ENCODE data around the gene MYLK3.
"Not testable (repeated sequence)": the region's sequence is repeated elsewhere in the genome, so short reads cannot be mapped to it uniquely, and the experiment has no call there.

The MYLK3 gene

GRCh38 chr16:46747777-46748651 is at the start of gene MYLK3:
Gene MYLK3 (minus strand): TSS chr16:46748344. CDS start chr16:46748193, 151 bp downstream.
- no peak for DNase-seq

GRCh38 chr16:46797501-46797900 is 49.4 kb upstream of the MYLK3 start:
- DNase-seq = no peak

- no peak for DNase-seq
Observed at GRCh38 chr16:46796764-46797269, 48.7 kb upstream of the MYLK3 start.

GRCh38 chr16:46793841-46794240 is 45.7 kb upstream of the MYLK3 start:
- no peak for DNase-seq

GRCh38 chr16:46790599-46791270 is 42.6 kb upstream of the MYLK3 start:
- no peak for DNase-seq

- DNase-seq = no peak
Observed at GRCh38 chr16:46789499-46790414, 41.6 kb upstream of the MYLK3 start.

GRCh38 chr16:46788891-46789474 is 40.8 kb upstream of the MYLK3 start:
- no peak for DNase-seq

- DNase-seq = no peak
Observed at GRCh38 chr16:46787909-46788308, 39.8 kb upstream of the MYLK3 start.

GRCh38 chr16:46785076-46785845 is 37.1 kb upstream of the MYLK3 start:
- DNase-seq = no peak

GRCh38 chr16:46784569-46784968 is 36.4 kb upstream of the MYLK3 start:
- not testable (repeated sequence) for DNase-seq

- no peak for DNase-seq
Observed at GRCh38 chr16:46783800-46784199, 35.7 kb upstream of the MYLK3 start.

- DNase-seq = no peak
Observed at GRCh38 chr16:46782320-46782719, 34.2 kb upstream of the MYLK3 start.

GRCh38 chr16:46777804-46778203 is 29.7 kb upstream of the MYLK3 start:
- no peak for DNase-seq

GRCh38 chr16:46775214-46775613 is 27.1 kb upstream of the MYLK3 start:
- DNase-seq = no peak

- no peak for DNase-seq
Observed at GRCh38 chr16:46774743-46775177, 26.6 kb upstream of the MYLK3 start.

- no peak for DNase-seq
Observed at GRCh38 chr16:46772463-46772862, 24.3 kb upstream of the MYLK3 start.

- no peak for DNase-seq
Observed at GRCh38 chr16:46768809-46769208, 20.7 kb upstream of the MYLK3 start.

- no peak for DNase-seq
Observed at GRCh38 chr16:46765050-46765449, 16.9 kb upstream of the MYLK3 start.

- DNase-seq = no peak
Observed at GRCh38 chr16:46763147-46763546, 15.0 kb upstream of the MYLK3 start.

GRCh38 chr16:46762583-46762982 is 14.4 kb upstream of the MYLK3 start:
- no peak for DNase-seq

- no peak for DNase-seq
Observed at GRCh38 chr16:46759309-46759708, 11.2 kb upstream of the MYLK3 start.

All from NCI-H1694 (cell line).